HFF-Myc (cell line): ENCODE data around the gene TGFB2.

ENCODE experiments used
- DNase-seq: peaks from one replicate; pipeline ENCODE4 v3.0.0-alpha.2; 2011; ENCODE audit warnings: low read depth; ENCODE audit errors: extremely low read depth
- H3K4me3 ChIP-seq: replicated peaks from 2 replicates; pipeline ENCODE4 v1.5.1; 2011; ENCODE audit warnings: low read depth, mild to moderate bottlenecking, control low read depth, low read length
- TF ChIP-seq, protein P1 (sequence below): IDR thresholded peaks from 2 replicates; pipeline ENCODE4 v1.5.1; 2012; ENCODE audit warnings: mild to moderate bottlenecking, low read depth, low read length, control low read depth; ENCODE audit errors: missing control alignments

TGFB2 gene

DNA sequence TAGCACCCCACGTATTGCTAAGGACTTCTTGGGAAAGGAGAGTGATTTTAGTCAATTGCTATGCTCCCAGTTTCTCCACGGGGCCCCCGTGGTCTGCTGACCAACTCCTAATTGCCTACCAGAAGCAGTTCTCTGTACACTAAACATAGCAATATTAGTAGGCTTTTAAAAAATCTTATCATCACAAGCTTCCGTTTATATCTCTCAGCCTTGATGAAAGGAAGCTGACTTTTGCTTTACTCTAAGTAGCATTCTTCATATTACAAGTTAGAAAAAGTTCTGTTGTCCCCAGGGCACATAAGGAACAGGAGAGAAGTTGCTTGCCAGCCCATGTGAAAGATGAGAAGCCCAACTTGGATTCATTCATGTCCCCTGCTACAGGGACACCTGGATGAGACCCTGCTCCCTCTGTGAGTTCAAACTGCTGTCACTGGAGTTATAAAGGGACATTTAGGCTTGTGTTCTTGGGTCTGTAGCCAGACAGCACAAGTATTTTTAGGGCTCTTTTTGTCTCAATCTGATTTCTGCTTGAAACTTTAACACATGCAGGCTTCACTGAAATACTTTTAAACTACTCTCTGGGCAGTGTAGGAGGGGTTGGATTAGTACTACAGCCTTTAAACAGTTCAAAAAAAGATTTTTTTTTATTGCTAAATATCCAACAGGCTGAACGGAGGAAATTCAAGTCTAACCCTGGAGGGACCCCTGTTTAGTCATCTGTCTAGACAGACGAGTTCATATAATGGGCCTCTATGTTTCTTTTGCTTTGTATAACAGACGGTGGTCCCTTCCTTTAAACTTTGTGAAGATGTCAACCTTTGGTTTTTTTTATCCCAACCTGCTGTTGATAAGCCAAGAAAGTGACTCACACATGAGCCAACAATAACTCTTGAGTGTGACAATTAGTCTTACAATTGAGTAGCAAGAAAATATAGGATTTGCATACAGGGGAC lies 29.5 kb downstream of the TGFB2 start:
- no peak for DNase-seq
- TF ChIP-seq, protein P1, sequence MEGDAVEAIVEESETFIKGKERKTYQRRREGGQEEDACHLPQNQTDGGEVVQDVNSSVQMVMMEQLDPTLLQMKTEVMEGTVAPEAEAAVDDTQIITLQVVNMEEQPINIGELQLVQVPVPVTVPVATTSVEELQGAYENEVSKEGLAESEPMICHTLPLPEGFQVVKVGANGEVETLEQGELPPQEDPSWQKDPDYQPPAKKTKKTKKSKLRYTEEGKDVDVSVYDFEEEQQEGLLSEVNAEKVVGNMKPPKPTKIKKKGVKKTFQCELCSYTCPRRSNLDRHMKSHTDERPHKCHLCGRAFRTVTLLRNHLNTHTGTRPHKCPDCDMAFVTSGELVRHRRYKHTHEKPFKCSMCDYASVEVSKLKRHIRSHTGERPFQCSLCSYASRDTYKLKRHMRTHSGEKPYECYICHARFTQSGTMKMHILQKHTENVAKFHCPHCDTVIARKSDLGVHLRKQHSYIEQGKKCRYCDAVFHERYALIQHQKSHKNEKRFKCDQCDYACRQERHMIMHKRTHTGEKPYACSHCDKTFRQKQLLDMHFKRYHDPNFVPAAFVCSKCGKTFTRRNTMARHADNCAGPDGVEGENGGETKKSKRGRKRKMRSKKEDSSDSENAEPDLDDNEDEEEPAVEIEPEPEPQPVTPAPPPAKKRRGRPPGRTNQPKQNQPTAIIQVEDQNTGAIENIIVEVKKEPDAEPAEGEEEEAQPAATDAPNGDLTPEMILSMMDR = no peak
- H3K4me3 ChIP-seq = no peak overlapping the region

- TF ChIP-seq, protein P1 = no peak
- DNase-seq = no peak
- no peak overlapping the region for H3K4me3 ChIP-seq
These were observed 31.6 kb downstream of the TGFB2 start for GRCh38 chr1:218376722-218377121.

DNA sequence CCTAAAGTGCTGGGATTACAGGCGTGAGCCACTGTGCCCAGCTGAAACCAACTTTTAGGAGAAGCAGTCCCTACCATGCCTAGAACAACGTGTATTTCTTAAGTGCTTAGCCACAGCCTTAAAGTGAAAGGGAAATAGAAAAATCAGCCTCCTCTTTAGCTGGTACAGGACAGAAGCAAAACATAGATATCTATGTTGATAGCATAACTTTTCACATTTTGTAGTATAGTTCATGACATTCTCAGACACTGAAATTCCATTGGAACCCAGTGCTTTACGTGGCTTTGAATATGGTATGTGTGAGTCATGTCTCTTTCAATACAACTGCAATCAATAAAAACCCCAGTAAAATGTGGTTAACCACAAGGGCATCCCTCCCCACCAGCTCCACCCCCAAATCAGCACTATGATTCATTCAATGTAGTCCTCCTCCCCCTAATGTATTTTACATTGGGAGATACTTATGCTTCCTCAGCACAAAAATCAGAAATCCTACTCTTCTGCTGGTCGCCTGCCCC lies 32.1 kb downstream of the TGFB2 start:
- TF ChIP-seq, protein P1 = no peak
- no peak overlapping the region for H3K4me3 ChIP-seq
- DNase-seq = peak; percentile 95

DNA sequence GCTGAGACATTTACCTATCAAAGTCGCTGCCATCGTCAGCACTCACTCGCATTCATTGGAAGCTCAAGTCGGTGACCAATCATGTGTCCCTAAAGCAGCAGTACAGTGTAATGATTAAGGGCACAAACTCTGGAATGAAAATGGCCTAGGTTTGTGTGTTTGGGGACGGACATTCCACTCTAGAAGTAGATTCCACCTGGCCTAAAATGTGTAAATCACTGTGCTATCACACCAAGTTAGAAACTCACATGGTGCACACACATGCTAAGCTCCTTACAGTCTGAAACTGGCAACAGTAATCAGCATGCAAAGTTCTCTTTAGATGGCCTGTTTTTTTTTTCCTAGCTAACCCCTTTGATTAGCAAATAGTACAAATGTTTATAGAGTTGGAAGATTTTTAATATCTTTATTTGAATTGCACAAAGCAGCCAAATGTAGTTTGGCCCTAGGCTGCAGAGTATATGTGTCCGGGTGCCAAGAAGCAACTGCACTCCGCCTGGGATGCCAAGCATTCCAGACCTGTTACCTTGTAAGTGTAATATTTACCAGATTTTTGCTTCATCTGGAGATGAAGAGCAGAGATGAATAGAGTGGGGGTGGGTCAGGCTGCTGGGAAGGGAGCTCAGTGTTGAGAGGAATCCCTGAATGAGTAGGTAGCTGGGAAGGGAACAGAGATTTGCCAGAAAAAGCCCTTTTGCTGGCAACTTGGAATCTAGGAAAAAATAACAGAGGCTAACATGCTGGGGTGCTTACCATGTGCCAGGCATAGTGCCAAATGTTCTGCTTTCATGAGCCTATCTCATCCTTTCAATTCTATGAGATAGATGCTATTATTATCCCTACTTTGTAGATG lies 35.2 kb downstream of the TGFB2 start:
- DNase-seq = peak; percentile 60
- H3K4me3 ChIP-seq = no peak overlapping the region
- TF ChIP-seq, protein P1 = no peak

DNA sequence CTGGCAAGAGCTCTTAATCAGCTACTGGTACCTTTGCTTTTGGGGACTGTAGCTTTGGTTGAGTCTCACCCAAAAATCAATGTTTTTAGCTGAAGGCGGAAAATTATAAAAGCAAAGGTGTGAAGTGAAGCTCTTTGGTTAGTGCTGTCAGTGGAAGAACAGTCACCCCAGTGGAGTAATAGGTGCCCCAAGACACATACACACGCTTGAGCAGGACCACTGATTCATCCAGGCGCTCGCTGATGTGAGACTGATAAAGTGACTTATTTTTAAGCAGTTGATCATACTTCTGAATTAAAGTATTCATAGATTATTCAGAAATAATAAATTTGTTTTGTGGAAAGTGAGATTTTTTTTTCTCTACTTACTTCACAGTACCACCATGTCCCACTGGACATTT lies 37.1 kb downstream of the TGFB2 start:
- TF ChIP-seq, protein P1 = no peak
- H3K4me3 ChIP-seq = no peak overlapping the region
- DNase-seq = no peak

DNA sequence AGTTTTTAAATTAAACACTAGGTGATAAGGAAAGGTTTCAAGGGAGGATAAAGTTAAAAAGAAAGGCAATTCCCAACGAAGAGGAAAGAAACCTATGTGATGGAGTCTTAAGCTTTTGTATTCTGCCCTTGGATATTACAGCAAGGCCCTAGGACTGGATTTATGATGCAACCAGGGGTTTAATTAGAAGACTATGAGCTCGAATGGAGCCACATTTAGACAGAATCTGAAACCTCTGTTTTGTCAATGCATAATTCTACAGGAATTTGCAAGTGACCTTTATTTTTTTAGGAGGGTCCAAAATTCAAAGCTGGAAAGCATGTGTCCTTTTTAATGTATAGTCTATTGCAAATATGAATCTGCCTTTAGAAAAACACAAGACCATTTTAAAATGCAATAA lies 37.9 kb downstream of the TGFB2 start:
- DNase-seq = no peak
- no peak overlapping the region for H3K4me3 ChIP-seq
- TF ChIP-seq, protein P1 = no peak
